SH-SY5Y (cell line): Measurements from ENCODE around the gene SLC6A18.

Experiments used
- GATA2 ChIP-seq: IDR thresholded peaks from 2 replicates; pipeline ENCODE4 v1.6.1; 2011; ENCODE audit warnings: mild to moderate bottlenecking, low read depth, low read length
- GATA3 ChIP-seq: IDR thresholded peaks from 2 replicates; pipeline ENCODE4 v1.6.1; 2011; ENCODE audit warnings: low read depth, mild to moderate bottlenecking, low read length, moderate library complexity

Gene SLC6A18

GRCh38 chr5:1252681-1253080, 27.5 kb downstream of the SLC6A18 start:
- no peak for TF ChIP-seq GATA2
- TF ChIP-seq GATA3 = no peak

GRCh38 chr5:1253456-1254105, 28.4 kb downstream of the SLC6A18 start:
- TF ChIP-seq GATA3 = no peak
- no peak for TF ChIP-seq GATA2

- TF ChIP-seq GATA2 (no peak), GATA3 (no peak)
Observed at GRCh38 chr5:1254196-1254595, 29.0 kb downstream of the SLC6A18 start.

GRCh38 chr5:1255081-1255561, 29.9 kb downstream of the SLC6A18 start:
- no peak for TF ChIP-seq GATA3
- no peak for TF ChIP-seq GATA2

GRCh38 chr5:1256776-1257175, 31.6 kb downstream of the SLC6A18 start:
- TF ChIP-seq GATA3 (no peak), GATA2 (no peak)

- no peak for TF ChIP-seq GATA3
- no peak for TF ChIP-seq GATA2
Observed at GRCh38 chr5:1257363-1257762, 32.2 kb downstream of the SLC6A18 start.

GRCh38 chr5:1257841-1258240, 32.7 kb downstream of the SLC6A18 start:
- TF ChIP-seq GATA3 = no peak
- no peak for TF ChIP-seq GATA2

GRCh38 chr5:1259806-1260480, 34.8 kb downstream of the SLC6A18 start:
- TF ChIP-seq GATA2 = no peak
- TF ChIP-seq GATA3 = no peak

- no peak for TF ChIP-seq GATA3
- TF ChIP-seq GATA2 = no peak
Observed at GRCh38 chr5:1261643-1262042, 36.5 kb downstream of the SLC6A18 start.

GRCh38 chr5:1262381-1262780, 37.2 kb downstream of the SLC6A18 start:
- TF ChIP-seq GATA2 (no peak), GATA3 (no peak)

- no peak for TF ChIP-seq GATA3
- TF ChIP-seq GATA2 = no peak
Observed at GRCh38 chr5:1264211-1264610, 39.0 kb downstream of the SLC6A18 start.

GRCh38 chr5:1265026-1265425, 39.8 kb downstream of the SLC6A18 start:
- TF ChIP-seq GATA3 = no peak
- no peak for TF ChIP-seq GATA2

- TF ChIP-seq GATA3 = no peak
Observed at GRCh38 chr5:1265461-1266455, 40.6 kb downstream of the SLC6A18 start.

- TF ChIP-seq GATA2 (no peak), GATA3 (no peak)
Observed at GRCh38 chr5:1266791-1267190, 41.6 kb downstream of the SLC6A18 start.

- no peak for TF ChIP-seq GATA3
- no peak for TF ChIP-seq GATA2
Observed at GRCh38 chr5:1268056-1268455, 42.9 kb downstream of the SLC6A18 start.
